NCI-H774 (cell line): ENCODE measurements around the gene ESYT1.

Experiments used
- DNase-seq: peaks from one replicate; lab custom pipeline; 2025; lab: John Stamatoyannopoulos, UW

ESYT1 gene

GRCh38 chr12:56188778-56189098, 60.7 kb downstream of the ESYT1 start:
- DNase-seq = no peak

GRCh38 chr12:56189099-56189917, 61.2 kb downstream of the ESYT1 start, which contains the start of gene SMARCC2:
SMARCC2 (minus strand) TSS chr12:56189483; CDS start chr12:56189461, 22 bp downstream.
- DNase-seq = peak; percentile 90

- peak; percentile 92 for DNase-seq
These were observed 62.0 kb downstream of the ESYT1 start for GRCh38 chr12:56189918-56190694.

GRCh38 chr12:56190695-56191155, 62.7 kb downstream of the ESYT1 start:
- no peak for DNase-seq

GRCh38 chr12:56192582-56192981, 64.5 kb downstream of the ESYT1 start:
- DNase-seq = no peak

- DNase-seq = peak; percentile 90
These were observed 65.0 kb downstream of the ESYT1 start for GRCh38 chr12:56193025-56193578.
